ENCODE measurements around the gene NBAS.
"Not testable (repeated sequence)": the region's sequence is repeated elsewhere in the genome, so short reads cannot be mapped to it uniquely, and the experiment has no call there.

NBAS gene

GRCh38 chr2:15449556-15450236 is 111.4 kb downstream of the NBAS start:
- no peaks in the 10 kb centered on the region for H3K27me3 ChIP-seq (replicated peaks; ENCODE audit: control insufficient read depth, insufficient read depth, low read length, poor library complexity, severe bottlenecking)
- H3K4me3 ChIP-seq (ENCODE audit: insufficient read depth, low read depth, low read length, poor library complexity, severe bottlenecking) = no peak overlapping the region
- no peaks in the 10 kb centered on the region for H3K4me1 ChIP-seq (ENCODE audit: control insufficient read depth, insufficient read depth, low read length, poor library complexity, severe bottlenecking)
- DNase-seq = no peak
- H3K9me3 ChIP-seq (ENCODE audit: control insufficient read depth, low read length) = no peaks in the 10 kb centered on the region
- no peaks in the 10 kb centered on the region for H3K36me3 ChIP-seq (ENCODE audit: control insufficient read depth, insufficient read depth, low read length)
- H3K27ac ChIP-seq (ENCODE audit: insufficient read depth, low read length, poor library complexity, severe bottlenecking) = no peak overlapping the region

- Histone ChIP-seq H3K9me3 (ENCODE audit: control insufficient read depth, low read length) (no peaks in the 10 kb centered on the region), H3K27me3 (replicated peaks; ENCODE audit: control insufficient read depth, insufficient read depth, low read length, poor library complexity, severe bottlenecking) (no peaks in the 10 kb centered on the region), H3K36me3 (ENCODE audit: control insufficient read depth, insufficient read depth, low read length) (no peaks in the 10 kb centered on the region), H3K27ac (ENCODE audit: insufficient read depth, low read length, poor library complexity, severe bottlenecking) (no peak overlapping the region), H3K4me1 (ENCODE audit: control insufficient read depth, insufficient read depth, low read length, poor library complexity, severe bottlenecking) (no peaks in the 10 kb centered on the region), H3K4me3 (ENCODE audit: insufficient read depth, low read depth, low read length, poor library complexity, severe bottlenecking) (no peak overlapping the region)
- no peak for DNase-seq
Observed at GRCh38 chr2:15448250-15448839, 112.8 kb downstream of the NBAS start.

- Histone ChIP-seq H3K27me3 (replicated peaks; ENCODE audit: control insufficient read depth, insufficient read depth, low read length, poor library complexity, severe bottlenecking) (no peaks in the 10 kb centered on the region), H3K27ac (ENCODE audit: insufficient read depth, low read length, poor library complexity, severe bottlenecking) (no peak overlapping the region)
Observed at GRCh38 chr2:15447381-15447780, 113.8 kb downstream of the NBAS start.

GRCh38 chr2:15446961-15447360 is 114.2 kb downstream of the NBAS start:
- no peaks in the 10 kb centered on the region for H3K4me1 ChIP-seq (ENCODE audit: control insufficient read depth, insufficient read depth, low read length, poor library complexity, severe bottlenecking)
- H3K9me3 ChIP-seq (ENCODE audit: control insufficient read depth, low read length) = no peaks in the 10 kb centered on the region
- no peaks in the 10 kb centered on the region for H3K36me3 ChIP-seq (ENCODE audit: control insufficient read depth, insufficient read depth, low read length)
- no peak for DNase-seq
- no peak overlapping the region for H3K27ac ChIP-seq (ENCODE audit: insufficient read depth, low read length, poor library complexity, severe bottlenecking)
- no peaks in the 10 kb centered on the region for H3K27me3 ChIP-seq (replicated peaks; ENCODE audit: control insufficient read depth, insufficient read depth, low read length, poor library complexity, severe bottlenecking)
- no peak overlapping the region for H3K4me3 ChIP-seq (ENCODE audit: insufficient read depth, low read depth, low read length, poor library complexity, severe bottlenecking)

More at GRCh38 chr2:15447381-15447780, 113.8 kb downstream of the NBAS start:
- no peaks in the 10 kb centered on the region for H3K36me3 ChIP-seq (ENCODE audit: control insufficient read depth, insufficient read depth, low read length)
- no peaks in the 10 kb centered on the region for H3K4me1 ChIP-seq (ENCODE audit: control insufficient read depth, insufficient read depth, low read length, poor library complexity, severe bottlenecking)
- no peak for DNase-seq
- no peaks in the 10 kb centered on the region for H3K9me3 ChIP-seq (ENCODE audit: control insufficient read depth, low read length)
- H3K4me3 ChIP-seq (ENCODE audit: insufficient read depth, low read depth, low read length, poor library complexity, severe bottlenecking) = no peak overlapping the region

GRCh38 chr2:15445891-15446562 is 115.1 kb downstream of the NBAS start:
- no peaks in the 10 kb centered on the region for H3K36me3 ChIP-seq (ENCODE audit: control insufficient read depth, insufficient read depth, low read length)
- H3K4me3 ChIP-seq (ENCODE audit: insufficient read depth, low read depth, low read length, poor library complexity, severe bottlenecking) = no peak overlapping the region
- no peaks in the 10 kb centered on the region for H3K9me3 ChIP-seq (ENCODE audit: control insufficient read depth, low read length)
- H3K4me1 ChIP-seq (ENCODE audit: control insufficient read depth, insufficient read depth, low read length, poor library complexity, severe bottlenecking) = no peaks in the 10 kb centered on the region
- H3K27ac ChIP-seq (ENCODE audit: insufficient read depth, low read length, poor library complexity, severe bottlenecking) = no peak overlapping the region
- no peaks in the 10 kb centered on the region for H3K27me3 ChIP-seq (replicated peaks; ENCODE audit: control insufficient read depth, insufficient read depth, low read length, poor library complexity, severe bottlenecking)
- DNase-seq = no peak

GRCh38 chr2:15439768-15440524 is 121.2 kb downstream of the NBAS start:
- H3K9me3 ChIP-seq (ENCODE audit: control insufficient read depth, low read length); H3K27me3 ChIP-seq (replicated peaks; ENCODE audit: control insufficient read depth, insufficient read depth, low read length, poor library complexity, severe bottlenecking); DNase-seq; H3K27ac ChIP-seq (ENCODE audit: insufficient read depth, low read length, poor library complexity, severe bottlenecking); H3K36me3 ChIP-seq (ENCODE audit: control insufficient read depth, insufficient read depth, low read length); H3K4me3 ChIP-seq (ENCODE audit: insufficient read depth, low read depth, low read length, poor library complexity, severe bottlenecking); H3K4me1 ChIP-seq (ENCODE audit: control insufficient read depth, insufficient read depth, low read length, poor library complexity, severe bottlenecking): not testable (repeated sequence)

- H3K4me1 ChIP-seq (ENCODE audit: control insufficient read depth, insufficient read depth, low read length, poor library complexity, severe bottlenecking); H3K9me3 ChIP-seq (ENCODE audit: control insufficient read depth, low read length): not testable (repeated sequence)
Observed at GRCh38 chr2:15439366-15439765, 121.8 kb downstream of the NBAS start.

GRCh38 chr2:15436195-15436594 is 124.9 kb downstream of the NBAS start:
- H3K9me3 ChIP-seq (ENCODE audit: control insufficient read depth, low read length) = no peaks in the 10 kb centered on the region
- H3K4me1 ChIP-seq (ENCODE audit: control insufficient read depth, insufficient read depth, low read length, poor library complexity, severe bottlenecking) = no peaks in the 10 kb centered on the region
- H3K36me3 ChIP-seq (ENCODE audit: control insufficient read depth, insufficient read depth, low read length) = no peaks in the 10 kb centered on the region
- no peak for DNase-seq
- H3K4me3 ChIP-seq (ENCODE audit: insufficient read depth, low read depth, low read length, poor library complexity, severe bottlenecking) = no peak overlapping the region
- H3K27ac ChIP-seq (ENCODE audit: insufficient read depth, low read length, poor library complexity, severe bottlenecking) = no peak overlapping the region
- H3K27me3 ChIP-seq (replicated peaks; ENCODE audit: control insufficient read depth, insufficient read depth, low read length, poor library complexity, severe bottlenecking) = no peaks in the 10 kb centered on the region

More at GRCh38 chr2:15439366-15439765, 121.8 kb downstream of the NBAS start:
- not testable (repeated sequence) for DNase-seq; H3K27ac ChIP-seq (ENCODE audit: insufficient read depth, low read length, poor library complexity, severe bottlenecking); H3K36me3 ChIP-seq (ENCODE audit: control insufficient read depth, insufficient read depth, low read length); H3K27me3 ChIP-seq (replicated peaks; ENCODE audit: control insufficient read depth, insufficient read depth, low read length, poor library complexity, severe bottlenecking); H3K4me3 ChIP-seq (ENCODE audit: insufficient read depth, low read depth, low read length, poor library complexity, severe bottlenecking)

GRCh38 chr2:15435474-15435873 is 125.7 kb downstream of the NBAS start:
- Histone ChIP-seq H3K36me3 (ENCODE audit: control insufficient read depth, insufficient read depth, low read length) (no peaks in the 10 kb centered on the region), H3K4me1 (ENCODE audit: control insufficient read depth, insufficient read depth, low read length, poor library complexity, severe bottlenecking) (no peaks in the 10 kb centered on the region), H3K27ac (ENCODE audit: insufficient read depth, low read length, poor library complexity, severe bottlenecking) (no peak overlapping the region), H3K4me3 (ENCODE audit: insufficient read depth, low read depth, low read length, poor library complexity, severe bottlenecking) (no peak overlapping the region), H3K27me3 (replicated peaks; ENCODE audit: control insufficient read depth, insufficient read depth, low read length, poor library complexity, severe bottlenecking) (no peaks in the 10 kb centered on the region), H3K9me3 (ENCODE audit: control insufficient read depth, low read length) (no peaks in the 10 kb centered on the region)
- no peak for DNase-seq
